HepG2 (cell line): ENCODE measurements around the gene ITCH. TPM values are rescaled to one million over a fixed set of nuclear protein-coding genes. Genes with fewer than 3 reads are reported as not detected.

Source experiments
- MATR3 ChIP-seq: sonication (generic); formaldehyde crosslinking; IDR thresholded peaks from 2 replicates; pipeline ENCODE4 v1.4.0; 2020; ENCODE audit warnings: missing genetic modification reagents
- NFAT5 ChIP-seq: sonication (generic); formaldehyde crosslinking; IDR thresholded peaks from 2 replicates; pipeline ENCODE4 v1.4.0; 2020; ENCODE audit warnings: missing genetic modification reagents
- PATZ1 ChIP-seq: sonication (generic); formaldehyde crosslinking; IDR thresholded peaks from 2 replicates; pipeline ENCODE4 v1.4.0; 2020; ENCODE audit warnings: missing genetic modification reagents
- SALL2 ChIP-seq: sonication (generic); formaldehyde crosslinking; IDR thresholded peaks from 2 replicates; pipeline ENCODE4 v1.8.1; 2023; ENCODE audit warnings: mild to moderate bottlenecking, missing genetic modification reagents, inconsistent platforms
- SMAD1 ChIP-seq: sonication (generic); formaldehyde crosslinking; IDR thresholded peaks from 2 replicates; pipeline ENCODE4 v1.4.0; 2020; ENCODE audit warnings: missing genetic modification reagents, low read depth, mild to moderate bottlenecking, borderline replicate concordance
- SNAI1 ChIP-seq: sonication (generic); formaldehyde crosslinking; IDR thresholded peaks from 2 replicates; pipeline ENCODE4 v1.5.0; 2020; ENCODE audit warnings: mild to moderate bottlenecking, missing genetic modification reagents, borderline replicate concordance
- SNAPC4 ChIP-seq: sonication (generic); formaldehyde crosslinking; IDR thresholded peaks from 2 replicates; pipeline ENCODE4 v1.4.0; 2020; ENCODE audit warnings: mild to moderate bottlenecking, missing genetic modification reagents
- ZBTB2 ChIP-seq: sonication (generic); formaldehyde crosslinking; IDR thresholded peaks from 2 replicates; pipeline ENCODE4 v1.8.0; 2022; ENCODE audit warnings: low read depth, missing genetic modification reagents
- ZMAT3 ChIP-seq: sonication (generic); formaldehyde crosslinking; conservative IDR thresholded peaks from 2 replicates; pipeline ENCODE4 v1.7.0; 2021; ENCODE audit warnings: missing genetic modification reagents
- ZNF121 ChIP-seq: sonication (generic); formaldehyde crosslinking; IDR thresholded peaks from 2 replicates; pipeline ENCODE4 v1.5.0; 2020; ENCODE audit warnings: mild to moderate bottlenecking, missing genetic modification reagents
- ZNF207 ChIP-seq: fragments of 450-650 bp; IDR thresholded peaks from 2 replicates; pipeline ENCODE4 v1.6.1; 2016; ENCODE audit warnings: antibody characterized with exemption, borderline replicate concordance
- ZNF260 ChIP-seq: sonication (generic); formaldehyde crosslinking; IDR thresholded peaks from 2 replicates; pipeline ENCODE4 v1.4.0; 2020; ENCODE audit warnings: missing genetic modification reagents, low read depth, mild to moderate bottlenecking, borderline replicate concordance
- ZNF335 ChIP-seq: sonication (generic); formaldehyde crosslinking; IDR thresholded peaks from 2 replicates; pipeline ENCODE4 v1.4.0; 2020; ENCODE audit warnings: missing genetic modification reagents
- ZNF451 ChIP-seq: sonication (generic); formaldehyde crosslinking; IDR thresholded peaks from 2 replicates; pipeline ENCODE4 v1.5.0; 2020; ENCODE audit warnings: mild to moderate bottlenecking, missing genetic modification reagents
- ZSCAN31 ChIP-seq: sonication (generic); formaldehyde crosslinking; IDR thresholded peaks from 2 replicates; pipeline ENCODE4 v1.5.0; 2020; ENCODE audit warnings: low read depth, mild to moderate bottlenecking, missing genetic modification reagents
- polyA plus RNA-seq, 8 experiments: library from polyadenylated mRNA; depleted of rRNA in 3 of 8; stranded (reverse) in 7 of 8; unstranded in 1 of 8; fragments of >200 nt; fragmentation: Illumina TruSeq in 4 of 8; extraction: Trizol in 4 of 8; gene quantifications; 2 replicates each; pipeline versions ENCODE4 v1.2.1 to v1.2.3, GENCODE V29; 2011 to 2016; ENCODE audit warnings: low read depth in 4 of 8, missing spikeins in 1 of 8, mixed read lengths in 1 of 8; ENCODE audit not compliant: insufficient read depth in 1 of 8
- total RNA-seq, 5 experiments: library from RNA; depleted of rRNA; stranded (reverse); fragments of >200 nt; fragmentation: Illumina TruSeq; extraction: Trizol; gene quantifications; 2 replicates each; pipeline ENCODE4 v1.2.3, GENCODE V29; 2016; ENCODE audit warnings: low read depth in 1 of 5

Gene ITCH
- total and polyA plus RNA-seq, 2 of the 13 experiments (the other 11 are each of a cell fraction or from before 2014, with no cell fraction given), result 20.5 to 112 TPM

GRCh38 chr20:34525709-34526416 lies 162.8 kb downstream of the ITCH start (continued):
- TF ChIP-seq SALL2 (peak; percentile 37; the same call in 1 of the 2 replicates), ZSCAN31 (CRISPR knock-in tag) (no peak), ZNF207 (no peak), ZMAT3 (CRISPR knock-in tag) (peak; percentile 69; the same call in 1 of the 2 replicates), MATR3 (CRISPR knock-in tag) (no peak), SNAPC4 (CRISPR knock-in tag) (peak; percentile 79), ZNF260 (CRISPR knock-in tag) (no peak), SNAI1 (CRISPR knock-in tag) (no peak), NFAT5 (CRISPR knock-in tag) (no peak), SMAD1 (CRISPR knock-in tag) (peak; percentile 85; the same call in 1 of the 2 replicates), PATZ1 (peak; percentile 86), ZNF451 (CRISPR knock-in tag) (no peak), ZNF121 (peak; percentile 34; the same call in 1 of the 2 replicates), ZNF335 (CRISPR knock-in tag) (peak; percentile 92), ZBTB2 (CRISPR knock-in tag) (peak; percentile 82)
